ENCODE data around the gene ACAD11.

GRCh38 chr3:132660052-132660810, 622 bp upstream of the ACAD11 start, which contains the start of gene UBA5:
- TF ChIP-seq CTCF (IDR thresholded peaks at IDR 0.05), result no peak
- no peak for TF ChIP-seq ZFX (IDR thresholded peaks at IDR 0.05; ENCODE audit: borderline replicate concordance)

All from 22Rv1 (cell line).